Measurements from ENCODE around the gene PCDH18.

- no peak for TF ChIP-seq EZH2 (IDR thresholded peaks at IDR 0.05; ENCODE audit: low read length)
- TF ChIP-seq, protein P1, sequence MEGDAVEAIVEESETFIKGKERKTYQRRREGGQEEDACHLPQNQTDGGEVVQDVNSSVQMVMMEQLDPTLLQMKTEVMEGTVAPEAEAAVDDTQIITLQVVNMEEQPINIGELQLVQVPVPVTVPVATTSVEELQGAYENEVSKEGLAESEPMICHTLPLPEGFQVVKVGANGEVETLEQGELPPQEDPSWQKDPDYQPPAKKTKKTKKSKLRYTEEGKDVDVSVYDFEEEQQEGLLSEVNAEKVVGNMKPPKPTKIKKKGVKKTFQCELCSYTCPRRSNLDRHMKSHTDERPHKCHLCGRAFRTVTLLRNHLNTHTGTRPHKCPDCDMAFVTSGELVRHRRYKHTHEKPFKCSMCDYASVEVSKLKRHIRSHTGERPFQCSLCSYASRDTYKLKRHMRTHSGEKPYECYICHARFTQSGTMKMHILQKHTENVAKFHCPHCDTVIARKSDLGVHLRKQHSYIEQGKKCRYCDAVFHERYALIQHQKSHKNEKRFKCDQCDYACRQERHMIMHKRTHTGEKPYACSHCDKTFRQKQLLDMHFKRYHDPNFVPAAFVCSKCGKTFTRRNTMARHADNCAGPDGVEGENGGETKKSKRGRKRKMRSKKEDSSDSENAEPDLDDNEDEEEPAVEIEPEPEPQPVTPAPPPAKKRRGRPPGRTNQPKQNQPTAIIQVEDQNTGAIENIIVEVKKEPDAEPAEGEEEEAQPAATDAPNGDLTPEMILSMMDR (optimal IDR thresholded peaks at IDR 0.05 in 1 of 3, IDR thresholded peaks at IDR 0.05 in 1 of 3, conservative IDR thresholded peaks at IDR 0.05 in 1 of 3; ENCODE audit: extremely low read depth in 1 of 3, insufficient read depth in 2 of 3, low read length in 3 of 3) = no peak
Measured at GRCh38 chr4:137536789-137537561, 4.7 kb upstream of the PCDH18 start.

All from keratinocyte (primary cell).